Endothelial cell of umbilical vein (primary cell): ENCODE measurements around the gene ZNF776. TPM values are rescaled to one million over a fixed set of nuclear protein-coding genes. Genes with fewer than 3 reads are reported as not detected.

ENCODE experiments used
- BruUV-seq: library from RNA; stranded (reverse); fragments of 400-500 nt; replicated peaks from 2 replicates; lab custom pipeline; 2021; lab: Mats Ljungman, UMichigan
- CTCF ChIA-PET: fragments of 300-600, 350-600 bp; sonication (Branson Sonifier 250); formaldehyde crosslinking; loops from one replicate; lab custom pipeline; 2021; ENCODE audit warnings: antibody characterized with exemption, inconsistent platforms; lab: Charles Lee
- POLR2A ChIA-PET: fragments of 300-600, 350-600 bp; sonication (Branson Sonifier 250); formaldehyde crosslinking; loops from one replicate; lab custom pipeline; 2021; ENCODE audit warnings: antibody characterized with exemption, inconsistent platforms; lab: Charles Lee
- DNase-seq: peaks from one replicate; pipeline ENCODE4 v3.0.0-alpha.2; 2011; ENCODE audit warnings: low read depth, low spot score
- FAIRE-seq: peaks from 2 replicates; lab custom pipeline; 2011; peaks lifted over from hg19 to GRCh38; lab: Jason Lieb, UNC
- H2AFZ ChIP-seq: 2 replicates; pipeline ENCODE4 v1.6.0; 2012; ENCODE audit warnings: low read depth, low read length, control low read depth, inconsistent platforms
- H3K27ac ChIP-seq: 2 replicates; pipeline ENCODE4 v1.5.1; 2011; ENCODE audit warnings: low read depth, mild to moderate bottlenecking, control low read depth, low read length, moderate library complexity; ENCODE audit not compliant: insufficient read depth
- H3K27me3 ChIP-seq, 2 experiments: 2 replicates each; pipeline versions ENCODE4 v1.6.0 to v1.6.1; 2011; ENCODE audit warnings: low read length in 2 of 2, mixed read lengths in 1 of 2; ENCODE audit not compliant: control insufficient read depth in 2 of 2, insufficient read depth in 2 of 2
- H3K36me3 ChIP-seq, 2 experiments: 2 replicates in 1 of 2; 3 replicates in 1 of 2; pipeline ENCODE4 v1.5.1; 2011; ENCODE audit warnings: low read length in 2 of 2, mild to moderate bottlenecking in 1 of 2, moderate library complexity in 1 of 2; ENCODE audit not compliant: control insufficient read depth in 2 of 2, insufficient read depth in 2 of 2; ENCODE audit errors: extremely low read depth in 1 of 2
- H3K4me1 ChIP-seq: 3 replicates; pipeline ENCODE4 v1.5.1; 2011; ENCODE audit warnings: mild to moderate bottlenecking, low read length; ENCODE audit not compliant: control insufficient read depth, insufficient read depth; ENCODE audit errors: extremely low read depth
- H3K4me2 ChIP-seq: 2 replicates; pipeline ENCODE4 v1.6.1; 2011; ENCODE audit warnings: low read length, control low read depth, mixed read lengths; ENCODE audit not compliant: insufficient read depth
- H3K4me3 ChIP-seq, 3 experiments: fragments of 200-600 bp in 1 of 3; sonication (generic), shearing (Covaris generic) in 1 of 3; replicated peaks in 1 of 3; 2 replicates each; pipeline ENCODE4 v1.5.1; 2011 to 2016; ENCODE audit warnings: control low read depth in 3 of 3, low read length in 3 of 3, mild to moderate bottlenecking in 2 of 3, inconsistent platforms in 1 of 3, low read depth in 1 of 3, moderate library complexity in 1 of 3; ENCODE audit not compliant: insufficient read depth in 1 of 3
- H3K79me2 ChIP-seq: 2 replicates; pipeline ENCODE4 v1.6.0; 2012; ENCODE audit warnings: low read length, inconsistent platforms; ENCODE audit not compliant: control insufficient read depth, insufficient read depth
- H3K9ac ChIP-seq: replicated peaks from 2 replicates; pipeline ENCODE3; 2011; ENCODE audit warnings: low read length, control low read depth; ENCODE audit not compliant: insufficient read depth; ENCODE audit errors: extremely low read depth
- H3K9me1 ChIP-seq: replicated peaks from 3 replicates; pipeline ENCODE4 v1.6.0; 2011; ENCODE audit warnings: mild to moderate bottlenecking, low read length; ENCODE audit not compliant: control insufficient read depth, insufficient read depth; ENCODE audit errors: extremely low read depth
- H3K9me3 ChIP-seq: replicated peaks from 2 replicates; pipeline ENCODE4 v1.5.1; 2012; ENCODE audit warnings: low read length, inconsistent platforms; ENCODE audit not compliant: control insufficient read depth, insufficient read depth
- H4K20me1 ChIP-seq: replicated peaks from 2 replicates; pipeline ENCODE3; 2011; ENCODE audit warnings: mild to moderate bottlenecking, low read length; ENCODE audit not compliant: control insufficient read depth, insufficient read depth; ENCODE audit errors: extremely low read depth
- CTCF ChIP-seq, 2 donors: IDR thresholded peaks; 1 replicate in 1 of 2; 2 replicates in 1 of 2; pipeline ENCODE4 v1.5.1; 2011; ENCODE audit warnings: low read length in 2 of 2, mild to moderate bottlenecking in 2 of 2, moderate library complexity in 2 of 2, control low read depth in 1 of 2, inconsistent platforms in 1 of 2, low read depth in 1 of 2; ENCODE audit not compliant: insufficient read depth in 1 of 2; ENCODE audit errors: extremely low read depth in 1 of 2
- EZH2 ChIP-seq: IDR thresholded peaks from 2 replicates; pipeline ENCODE4 v1.6.1; 2012; ENCODE audit warnings: borderline replicate concordance, low read depth, mild to moderate bottlenecking, moderate library complexity, low read length, inconsistent platforms; ENCODE audit not compliant: severe bottlenecking
- FOS ChIP-seq: IDR thresholded peaks from 2 replicates; pipeline ENCODE4 v1.6.1; 2011; ENCODE audit warnings: mild to moderate bottlenecking, low read length, moderate library complexity, borderline replicate concordance; ENCODE audit not compliant: insufficient read depth
- GATA2 ChIP-seq: IDR thresholded peaks from 2 replicates; pipeline ENCODE4 v1.7.0; 2011; ENCODE audit warnings: low read depth, mild to moderate bottlenecking, moderate library complexity, mixed read lengths, low read length; ENCODE audit not compliant: insufficient read length, insufficient read depth
- JUN ChIP-seq: IDR thresholded peaks from 2 replicates; pipeline ENCODE4 v1.6.1; 2011; ENCODE audit warnings: borderline replicate concordance, low read depth; ENCODE audit not compliant: insufficient read length, insufficient read depth
- MYC ChIP-seq: IDR thresholded peaks from one replicate; pipeline ENCODE4 v1.6.1; 2011; ENCODE audit warnings: mild to moderate bottlenecking, low read depth, low read length
- POLR2A ChIP-seq: IDR thresholded peaks from 2 replicates; pipeline ENCODE4 v1.6.1; 2012; ENCODE audit warnings: low read depth, mild to moderate bottlenecking, control low read depth, low read length
- POLR2AphosphoS5 ChIP-seq: IDR thresholded peaks from 2 replicates; pipeline ENCODE4 v1.6.1; 2012; ENCODE audit warnings: low read depth, mild to moderate bottlenecking, control low read depth, low read length, moderate library complexity; ENCODE audit not compliant: insufficient read depth
- dilution Hi-C: fragments of 300-500 bp; cut with MboI; formaldehyde crosslinking; loops from one replicate; pipeline ENCODE4 v1.15.0; 2019; ENCODE audit warnings: low sequenced_read_pairs; ENCODE audit not compliant: extremely low pct_ligation_motif_present
- intact Hi-C: fragments of 100-400 bp; cut with micrococcal nuclease; formaldehyde crosslinking; loops from one replicate; pipeline ENCODE4 v1.10.0; 2022
- polyA plus RNA-seq, 4 experiments: library from polyadenylated mRNA; depleted of rRNA in 3 of 4; stranded (reverse) in 3 of 4; unstranded in 1 of 4; fragments of >200 nt; gene quantifications; 2 replicates each; pipeline versions ENCODE4 v1.2.1 to v1.2.3, GENCODE V29; 2011 to 2012; ENCODE audit warnings: missing spikeins in 1 of 4
- total RNA-seq: library from RNA; stranded (reverse); gene quantifications from 2 replicates; pipeline ENCODE4 v1.2.3, GENCODE V29; 2021
- TF ChIP-seq, protein P1 (sequence below): IDR thresholded peaks from 2 replicates; pipeline ENCODE4 v1.6.1; 2011; ENCODE audit not compliant: insufficient read depth, insufficient read length

Gene ZNF776
- total and polyA plus RNA-seq, 2 donors (not counting 3 experiments of a cell fraction or from before 2014, with no cell fraction given), result 5.7 to 12.1 TPM

GRCh38 chr19:57701625-57702024 is 45.0 kb upstream of the ZNF776 start:
- Histone ChIP-seq H3K36me3 (peaks cover 0 to 2% of the 10 kb centered on the region in 2 experiments), H3K4me1 (no peaks in the 10 kb centered on the region), H3K4me3 (no peak overlapping the region), H3K79me2 (no peaks in the 10 kb centered on the region), H3K9ac (no peak overlapping the region), H3K27me3 (no peaks in the 10 kb centered on the region), H2AFZ (no peak overlapping the region), H3K9me1 (no peaks in the 10 kb centered on the region), H3K9me3 (peaks cover 8% of the 10 kb centered on the region), H4K20me1 (no peaks in the 10 kb centered on the region), H3K27ac (no peak overlapping the region), H3K4me2 (no peak overlapping the region)
- no TSS peak for BruUV-seq
- DNase-seq (no peak), FAIRE-seq (no peak)
- intact Hi-C loops, result no loop called here
- dilution Hi-C loops, result no loop called here
- ChIA-PET CTCF (no interaction called here), POLR2A (no interaction called here)
- TF ChIP-seq EZH2 (no peak), GATA2 (no peak), FOS (no peak), MYC (no peak), POLR2A (no peak), CTCF (IDR thresholded peaks at IDR 0.05; ENCODE audit: extremely low read depth in 1 of 2, insufficient read depth in 1 of 2, low read depth in 1 of 2, low read length in 2 of 2) (no peak), JUN (no peak), POLR2AphosphoS5 (no peak)
- TF ChIP-seq, protein P1, sequence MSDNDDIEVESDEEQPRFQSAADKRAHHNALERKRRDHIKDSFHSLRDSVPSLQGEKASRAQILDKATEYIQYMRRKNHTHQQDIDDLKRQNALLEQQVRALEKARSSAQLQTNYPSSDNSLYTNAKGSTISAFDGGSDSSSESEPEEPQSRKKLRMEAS, result no peak
